K562 (cell line): ENCODE results near the gene ARHGEF1. TPM values are rescaled to one million over a fixed set of nuclear protein-coding genes. Genes with fewer than 3 reads are reported as not detected.

ENCODE experiments used
- CBX3 ChIP-seq, 2 experiments: IDR thresholded peaks; 1 replicate in 1 of 2; 2 replicates in 1 of 2; pipeline ENCODE4 v1.6.1; 2012; ENCODE audit warnings: inconsistent platforms in 2 of 2, low read length in 2 of 2, borderline replicate concordance in 1 of 2, control low read depth in 1 of 2
- ELK1 ChIP-seq: sonication (generic); formaldehyde crosslinking; IDR thresholded peaks from 2 replicates; pipeline ENCODE4 v1.8.1; 2022; ENCODE audit warnings: missing genetic modification reagents
- GMEB1 ChIP-seq: fragments of 250-450 bp; sonication (Bioruptor Pico); IDR thresholded peaks from 2 replicates; pipeline ENCODE4 v1.4.0; 2020; ENCODE audit warnings: mild to moderate bottlenecking
- HMG20A ChIP-seq: fragments of 450-650 bp; formaldehyde crosslinking; conservative IDR thresholded peaks from 2 replicates; pipeline ENCODE4 v1.4.0; 2020; ENCODE audit warnings: mild to moderate bottlenecking, mixed read lengths
- HSF4 ChIP-seq: fragments of 250-450 bp; sonication (Bioruptor Pico); IDR thresholded peaks from 2 replicates; pipeline ENCODE4 v2.1.2; 2022; ENCODE audit warnings: mild to moderate bottlenecking, moderate library complexity, borderline replicate concordance
- JUN ChIP-seq, 2 experiments: sonication (generic) in 1 of 2; formaldehyde crosslinking in 1 of 2; IDR thresholded peaks; 2 replicates each; pipeline versions ENCODE4 v1.6.1 to v1.8.0; 2012 to 2022; ENCODE audit warnings: borderline replicate concordance in 2 of 2, mild to moderate bottlenecking in 2 of 2, improper control_type of control experiment in 1 of 2, low read depth in 1 of 2, low read length in 1 of 2, missing genetic modification reagents in 1 of 2
- KDM4B ChIP-seq, 2 experiments: fragments of 450-650 bp in 1 of 2; sonication (generic) in 1 of 2; IDR thresholded peaks; 2 replicates each; pipeline ENCODE4 v1.6.1; 2016 to 2017; ENCODE audit warnings: borderline replicate concordance in 2 of 2, antibody characterized with exemption in 1 of 2, low read depth in 1 of 2, mild to moderate bottlenecking in 1 of 2
- MITF ChIP-seq: IDR thresholded peaks from 2 replicates; pipeline ENCODE4 v1.6.1; 2014; ENCODE audit warnings: antibody characterized with exemption
- POLR2G ChIP-seq: fragments of 200-400 bp; formaldehyde crosslinking; IDR thresholded peaks from 2 replicates; pipeline ENCODE4 v1.6.1; 2017; ENCODE audit warnings: low read depth, mild to moderate bottlenecking, antibody characterized with exemption, low read length, moderate library complexity
- PPARD ChIP-seq: fragments of 250-450 bp; sonication (Bioruptor Pico); IDR thresholded peaks from 2 replicates; pipeline ENCODE4 v1.8.0; 2022; ENCODE audit warnings: inconsistent platforms, mild to moderate bottlenecking, moderate library complexity
- RAD51 ChIP-seq: fragments of 450-650 bp; IDR thresholded peaks from 2 replicates; pipeline ENCODE4 v1.7.1; 2016; ENCODE audit warnings: low read depth, mild to moderate bottlenecking, borderline replicate concordance
- SMAD4 ChIP-seq: fragments of 250-450 bp; sonication (Bioruptor Pico); conservative IDR thresholded peaks from 2 replicates; pipeline ENCODE4 v1.8.0; 2021; ENCODE audit warnings: inconsistent platforms, mild to moderate bottlenecking, moderate library complexity
- TBL1XR1 ChIP-seq, 2 experiments: IDR thresholded peaks; 2 replicates each; pipeline ENCODE4 v1.6.1; 2012; ENCODE audit warnings: improper control_type of control experiment in 2 of 2, low read length in 2 of 2, mild to moderate bottlenecking in 1 of 2
- TEAD4 ChIP-seq, 2 experiments: sonication (generic) in 1 of 2; formaldehyde crosslinking in 1 of 2; IDR thresholded peaks; 2 replicates each; pipeline versions ENCODE4 v1.6.1 to v1.8.0; 2012 to 2022; ENCODE audit warnings: borderline replicate concordance in 1 of 2, inconsistent platforms in 1 of 2, low read length in 1 of 2, mild to moderate bottlenecking in 1 of 2, missing genetic modification reagents in 1 of 2
- TRIM28 ChIP-seq: fragments of 450-650 bp; IDR thresholded peaks from 2 replicates; pipeline ENCODE4 v1.6.1; 2017
- ZBTB26 ChIP-seq: fragments of 450-650 bp; formaldehyde crosslinking; IDR thresholded peaks from 2 replicates; pipeline ENCODE4 v1.4.0; 2022; ENCODE audit warnings: missing genetic modification characterization
- ZBTB5 ChIP-seq: fragments of 450-650 bp; IDR thresholded peaks from 2 replicates; pipeline ENCODE4 v1.6.1; 2017; ENCODE audit warnings: antibody characterized with exemption
- polyA plus RNA-seq, 8 experiments: library from polyadenylated mRNA; depleted of rRNA in 4 of 8; stranded (reverse) in 5 of 8; unstranded in 3 of 8; fragments of >200 nt; fragmentation: Nextera tagmentation in 2 of 8; fragmentation: Illumina TruSeq in 1 of 8; extraction: Ambion mirVana in 2 of 8; extraction: Trizol in 1 of 8; gene quantifications; 2 replicates each; pipeline versions ENCODE4 v1.2.1 to v1.2.3, GENCODE V29; 2011 to 2014; ENCODE audit warnings: inconsistent platforms in 1 of 8, missing spikeins in 1 of 8
- total RNA-seq, 7 experiments: library from RNA; depleted of rRNA in 6 of 7; stranded (reverse); fragments of >200 nt in 6 of 7; fragmentation: Illumina TruSeq in 2 of 7; extraction: Trizol in 2 of 7; gene quantifications; 2 replicates each; pipeline versions ENCODE4 v1.2.1 to v1.2.3, GENCODE V29; 2011 to 2021; ENCODE audit warnings: low replicate concordance in 1 of 7

Gene ARHGEF1
- total and polyA plus RNA-seq, 9 of the 15 experiments (the other 6 are each of a cell fraction or from before 2014, with no cell fraction given), result 1.9 to 149 (median 29.8) TPM

GRCh38 chr19:41883821-41884733 is 1.1 kb downstream of the ARHGEF1 start (continued):
- TF ChIP-seq ZBTB5 (no peak), RAD51 (peak; percentile 10; the same call in 1 of the 2 replicates), ZBTB26 (CRISPR knock-in tag) (peak; percentile 15; the same call in 1 of the 2 replicates), JUN (IDR thresholded peaks at IDR 0.05; ENCODE audit: borderline replicate concordance, low read depth, low read length) (no peak), JUN (CRISPR knock-in tag; IDR thresholded peaks at IDR 0.05; ENCODE audit: borderline replicate concordance) (no peak), POLR2G (peak; percentile 90), TEAD4 (IDR thresholded peaks at IDR 0.05; ENCODE audit: low read length) (no peak; the same call in 1 of the 2 replicates), TEAD4 (CRISPR knock-in tag; IDR thresholded peaks at IDR 0.05; ENCODE audit: borderline replicate concordance) (no peak), HMG20A (CRISPR knock-in tag) (no peak), KDM4B (IDR thresholded peaks at IDR 0.05; ENCODE audit: borderline replicate concordance in 2 of 2, low read depth in 1 of 2) (peak in 1 of 2 experiments; percentile 86; a peak in 1 of 4 replicates), CBX3 (IDR thresholded peaks at IDR 0.05; ENCODE audit: borderline replicate concordance in 1 of 2, low read length in 2 of 2) (peak in 1 of 2 experiments; percentile 84; a peak in 2 of 3 replicates), MITF (0 out of 2 replicates have a peak, but pooled peaks have one; percentile 39), PPARD (CRISPR knock-in tag) (no peak), ELK1 (CRISPR knock-in tag) (no peak), TRIM28 (0 out of 2 replicates have a peak, but pooled peaks have one; percentile 15), TBL1XR1 (IDR thresholded peaks at IDR 0.05; ENCODE audit: low read length in 2 of 2) (peak in 1 of 2 experiments; percentile 55; a peak in 2 of 4 replicates), GMEB1 (CRISPR knock-in tag) (peak; percentile 82), SMAD4 (peak; percentile 97), HSF4 (CRISPR knock-in tag) (no peak)
